H9 (cell line): ENCODE measurements around the gene GBP1. TPM values are rescaled to one million over a fixed set of nuclear protein-coding genes. Genes with fewer than 3 reads are reported as not detected.

ENCODE experiments used
- DNase-seq: peaks from one replicate; pipeline ENCODE4 v3.0.0-alpha.2; 2017
- H2AFZ ChIP-seq: one replicate; pipeline ENCODE4 v1.6.1; 2013; ENCODE audit warnings: mild to moderate bottlenecking, low read length, control low read depth, moderate library complexity
- H2AK5ac ChIP-seq: 2 replicates; pipeline ENCODE4 v1.6.1; 2013; ENCODE audit warnings: low read length, control low read depth, mixed read lengths; ENCODE audit not compliant: insufficient read length
- H2BK120ac ChIP-seq: one replicate; pipeline ENCODE4 v1.6.1; 2013; ENCODE audit warnings: low read depth, mild to moderate bottlenecking, low read length, control low read depth, inconsistent platforms; ENCODE audit not compliant: poor library complexity, severe bottlenecking
- H2BK12ac ChIP-seq: 2 replicates; pipeline ENCODE4 v1.6.1; 2013; ENCODE audit warnings: low read length, control low read depth, mixed read lengths, low read depth; ENCODE audit not compliant: insufficient read length
- H2BK15ac ChIP-seq: 2 replicates; pipeline ENCODE4 v1.6.1; 2013; ENCODE audit warnings: low read depth, low read length, control low read depth
- H2BK20ac ChIP-seq: one replicate; pipeline ENCODE4 v1.6.1; 2013; ENCODE audit warnings: low read depth, mild to moderate bottlenecking, low read length, control low read depth, inconsistent platforms; ENCODE audit not compliant: poor library complexity, severe bottlenecking
- H2BK5ac ChIP-seq: 2 replicates; pipeline ENCODE4 v1.6.1; 2013; ENCODE audit warnings: low read length, control low read depth, mixed read lengths; ENCODE audit not compliant: insufficient read length
- H3K14ac ChIP-seq: 2 replicates; pipeline ENCODE4 v1.6.1; 2013; ENCODE audit warnings: low read length, control low read depth; ENCODE audit not compliant: insufficient read depth
- H3K18ac ChIP-seq: 2 replicates; pipeline ENCODE4 v1.6.1; 2013; ENCODE audit warnings: low read depth, mild to moderate bottlenecking, mixed read lengths, low read length, control low read depth; ENCODE audit not compliant: insufficient read length
- H3K23ac ChIP-seq: 2 replicates; pipeline ENCODE4 v1.6.1; 2013; ENCODE audit warnings: low read length, control low read depth, mixed read lengths, low read depth; ENCODE audit not compliant: insufficient read length
- H3K23me2 ChIP-seq: 2 replicates; pipeline ENCODE4 v1.6.1; 2013; ENCODE audit warnings: low read depth, mild to moderate bottlenecking, mixed read lengths, low read length, control low read depth; ENCODE audit not compliant: insufficient read length, poor library complexity, severe bottlenecking
- H3K27ac ChIP-seq: 2 replicates; pipeline ENCODE4 v1.5.1; 2013; ENCODE audit warnings: low read length, control low read depth, mixed read lengths, low read depth; ENCODE audit not compliant: insufficient read length
- H3K27me3 ChIP-seq: 2 replicates; pipeline ENCODE4 v1.6.1; 2013; ENCODE audit warnings: low read length, control low read depth, inconsistent platforms; ENCODE audit not compliant: insufficient read depth
- H3K4ac ChIP-seq: 2 replicates; pipeline ENCODE4 v1.6.1; 2013; ENCODE audit warnings: low read depth, mild to moderate bottlenecking, control low read depth, inconsistent platforms, low read length, moderate library complexity
- H3K4me1 ChIP-seq: 2 replicates; pipeline ENCODE4 v1.6.1; 2013; ENCODE audit warnings: low read length, control low read depth, inconsistent platforms; ENCODE audit not compliant: insufficient read depth
- H3K4me2 ChIP-seq: 2 replicates; pipeline ENCODE4 v1.6.1; 2013; ENCODE audit warnings: low read length, control low read depth, mixed read lengths; ENCODE audit not compliant: insufficient read length, insufficient read depth
- H3K56ac ChIP-seq: 2 replicates; pipeline ENCODE4 v1.6.1; 2013; ENCODE audit warnings: low read depth, mild to moderate bottlenecking, mixed read lengths, low read length, control low read depth; ENCODE audit not compliant: insufficient read length
- H3K79me1 ChIP-seq: 2 replicates; pipeline ENCODE4 v1.6.1; 2013; ENCODE audit warnings: low read depth, mild to moderate bottlenecking, moderate library complexity, low read length, control low read depth, inconsistent platforms; ENCODE audit not compliant: insufficient read depth, poor library complexity, severe bottlenecking
- H3K79me2 ChIP-seq: 2 replicates; pipeline ENCODE4 v1.6.1; 2013; ENCODE audit warnings: low read length, control low read depth, inconsistent platforms; ENCODE audit not compliant: insufficient read depth
- H3K9ac ChIP-seq: 2 replicates; pipeline ENCODE4 v1.6.1; 2013; ENCODE audit warnings: low read length, control low read depth, mixed read lengths; ENCODE audit not compliant: insufficient read length; ENCODE audit errors: extremely low read depth
- H3K9me3 ChIP-seq: one replicate; pipeline ENCODE4 v1.6.1; 2013; ENCODE audit warnings: low read depth, low read length, inconsistent platforms; ENCODE audit not compliant: control insufficient read depth
- H3T11ph ChIP-seq: one replicate; pipeline ENCODE4 v1.6.1; 2013; ENCODE audit warnings: mild to moderate bottlenecking, low read length, control low read depth, inconsistent platforms
- H4K20me1 ChIP-seq: one replicate; pipeline ENCODE4 v1.6.1; 2013; ENCODE audit not compliant: control insufficient read depth, insufficient read length, insufficient read depth
- H4K5ac ChIP-seq: 2 replicates; pipeline ENCODE4 v1.6.1; 2013; ENCODE audit warnings: low read depth, mild to moderate bottlenecking, mixed read lengths, low read length, control low read depth; ENCODE audit not compliant: insufficient read length
- H4K8ac ChIP-seq: replicated peaks from 2 replicates; pipeline ENCODE4 v1.6.1; 2013; ENCODE audit warnings: low read length, control low read depth, mixed read lengths, low read depth; ENCODE audit not compliant: insufficient read length
- H4K91ac ChIP-seq: 2 replicates; pipeline ENCODE4 v1.6.1; 2013; ENCODE audit warnings: low read depth, mild to moderate bottlenecking, moderate library complexity, mixed read lengths, low read length, control low read depth; ENCODE audit not compliant: insufficient read length
- H3K27ac Mint-ChIP-seq, 3 experiments: 2 replicates in 2 of 3; 3 replicates in 1 of 3; pipeline ENCODE4 v1.8.0; 2020 to 2021; ENCODE audit warnings: mixed read lengths in 3 of 3, mild to moderate bottlenecking in 1 of 3, moderate library complexity in 1 of 3
- H3K27me3 Mint-ChIP-seq: 2 replicates; pipeline ENCODE4 v1.8.0; 2021; ENCODE audit warnings: low read depth, mild to moderate bottlenecking, moderate library complexity, mixed read lengths
- H3K36me3 Mint-ChIP-seq, 3 experiments: 2 replicates in 2 of 3; 3 replicates in 1 of 3; pipeline ENCODE4 v1.8.0; 2020 to 2021; ENCODE audit warnings: low read depth in 3 of 3, mixed read lengths in 3 of 3; ENCODE audit not compliant: insufficient read depth in 1 of 3
- H3K4me1 Mint-ChIP-seq, 2 experiments: 2 replicates each; pipeline ENCODE4 v1.8.0; 2020; ENCODE audit warnings: mixed read lengths in 2 of 2
- H3K4me3 Mint-ChIP-seq, 2 experiments: 2 replicates in 1 of 2; 3 replicates in 1 of 2; pipeline ENCODE4 v1.8.0; 2020 to 2021; ENCODE audit warnings: mild to moderate bottlenecking in 2 of 2, mixed read lengths in 2 of 2, moderate library complexity in 1 of 2
- H3K9me3 Mint-ChIP-seq, 2 experiments: 2 replicates in 1 of 2; 3 replicates in 1 of 2; pipeline ENCODE4 v1.8.0; 2020; ENCODE audit warnings: mild to moderate bottlenecking in 2 of 2, mixed read lengths in 2 of 2, moderate library complexity in 1 of 2
- CTCF ChIP-seq: fragments of 200-600 bp; sonication (generic); conservative IDR thresholded peaks from 3 replicates; pipeline ENCODE4 v1.8.0; 2021; ENCODE audit warnings: antibody characterized with exemption, mild to moderate bottlenecking
- WGBS: extraction: QIAGEN DNeasy Blood & Tissue Kit; methylation state at CpG from one replicate; pipeline ENCODE4 v1.1.7; 2013; ENCODE audit warnings: missing lambda C conversion rate, low lambda C conversion rate, mixed read lengths; ENCODE audit not compliant: insufficient read length; ENCODE audit errors: extremely low coverage; 5-methylcytosine and 5-hydroxymethylcytosine counted together
- total RNA-seq: library from RNA; stranded (reverse); gene quantifications from 2 replicates; pipeline ENCODE4 v1.2.1, GENCODE V29; 2021

The GBP1 gene
- total RNA-seq, 1 experiment from 2014 or later, result not detected

GRCh38 chr1:89095737-89096136, 30.7 kb upstream of the GBP1 start:
- Histone ChIP-seq H2BK12ac (no peak overlapping the region), H2BK120ac (no peak overlapping the region), H3K23ac (no peak overlapping the region), H3K9me3 (no peaks in the 10 kb centered on the region), H4K91ac (no peak overlapping the region), H3T11ph (no peak overlapping the region), H3K56ac (no peak overlapping the region), H3K79me2 (no peaks in the 10 kb centered on the region), H3K23me2 (no peaks in the 10 kb centered on the region), H2AK5ac (no peak overlapping the region), H2BK5ac (no peak overlapping the region), H3K14ac (no peak overlapping the region), H4K5ac (no peak overlapping the region), H2AFZ (no peak overlapping the region), H3K4me2 (no peak overlapping the region), H3K4ac (no peak overlapping the region), H2BK15ac (no peak overlapping the region), H3K27me3 (no peaks in the 10 kb centered on the region), H3K4me1 (no peaks in the 10 kb centered on the region), H4K20me1 (no peaks in the 10 kb centered on the region), H3K27ac (no peak overlapping the region), H3K79me1 (no peaks in the 10 kb centered on the region), H3K9ac (no peak overlapping the region), H2BK20ac (no peak overlapping the region), H4K8ac (no peak overlapping the region), H3K18ac (no peak overlapping the region)
- H3K27me3 Mint-ChIP-seq, result no peaks in the 10 kb centered on the region
- H3K4me3 Mint-ChIP-seq, result no peak overlapping the region
- H3K27ac Mint-ChIP-seq, result no peak overlapping the region
- H3K36me3 Mint-ChIP-seq, result peaks cover 2 to 14% (median 13%) of the 10 kb centered on the region in 3 experiments
- peaks cover 18 to 23% of the 10 kb centered on the region in 2 experiments for H3K9me3 Mint-ChIP-seq
- no peak for DNase-seq
- H3K4me1 Mint-ChIP-seq, result peaks cover 1 to 3% of the 10 kb centered on the region in 2 experiments
- TF ChIP-seq CTCF, result no peak
- no CpG with 5 or more reads among the region's 2 CpGs for WGBS
